Natural killer cell (primary cell): ENCODE measurements around the gene PHF19. TPM values are rescaled to one million over a fixed set of nuclear protein-coding genes. Genes with fewer than 3 reads are reported as not detected.

Experiments used
- ATAC-seq, 3 donors: fragments of 150-1000 bp in 2 of 3; fragments of 200-7000 bp in 1 of 3; cut with Tn5 transposase; 1 replicate in 1 of 3; 2 replicates in 2 of 3; pipeline ENCODE4 v1.10.0; 2021; ENCODE audit warnings: mild to moderate bottlenecking in 2 of 3, moderate library complexity in 2 of 3
- DNase-seq, 2 donors: peaks; one replicate each; pipeline versions ENCODE4 v3.0.0 to v3.0.0-alpha.2; 2013 to 2021; ENCODE audit warnings: mixed read lengths in 1 of 2
- H3K27ac ChIP-seq: one replicate; pipeline ENCODE4 v1.5.1; 2013; ENCODE audit warnings: mild to moderate bottlenecking, low read length
- H3K27me3 ChIP-seq: one replicate; pipeline ENCODE4 v1.6.1; 2013; ENCODE audit warnings: low read length; ENCODE audit not compliant: control insufficient read depth, insufficient read depth
- H3K36me3 ChIP-seq: one replicate; pipeline ENCODE4 v1.6.1; 2013; ENCODE audit warnings: low read length; ENCODE audit not compliant: control insufficient read depth, insufficient read depth
- H3K4me1 ChIP-seq: one replicate; pipeline ENCODE4 v1.6.1; 2013; ENCODE audit warnings: low read length; ENCODE audit not compliant: control insufficient read depth, insufficient read depth
- H3K4me3 ChIP-seq: one replicate; pipeline ENCODE4 v1.5.1; 2013; ENCODE audit warnings: low read length
- H3K9me3 ChIP-seq: one replicate; pipeline ENCODE4 v1.6.1; 2013; ENCODE audit warnings: low read length; ENCODE audit not compliant: control insufficient read depth, insufficient read depth
- H3K27ac Mint-ChIP-seq, 2 donors: one replicate each; pipeline ENCODE4 v1.8.0; 2022; ENCODE audit warnings: mild to moderate bottlenecking in 2 of 2, mixed read lengths in 2 of 2, moderate library complexity in 1 of 2
- H3K27me3 Mint-ChIP-seq, 2 donors: one replicate each; pipeline ENCODE4 v1.8.0; 2022; ENCODE audit warnings: low read depth in 2 of 2, mixed read lengths in 2 of 2
- H3K36me3 Mint-ChIP-seq: one replicate; pipeline ENCODE4 v1.8.0; 2022; ENCODE audit warnings: mixed read lengths
- H3K4me1 Mint-ChIP-seq, 2 donors: one replicate each; pipeline ENCODE4 v1.8.0; 2022; ENCODE audit warnings: mixed read lengths in 2 of 2
- H3K4me3 Mint-ChIP-seq: one replicate; pipeline ENCODE4 v1.8.0; 2022; ENCODE audit warnings: mild to moderate bottlenecking, moderate library complexity, mixed read lengths
- H3K9me3 Mint-ChIP-seq, 2 donors: one replicate each; pipeline ENCODE4 v1.8.0; 2022; ENCODE audit warnings: mixed read lengths in 2 of 2
- CTCF ChIP-seq: fragments of 200-600 bp; IDR thresholded peaks from one replicate; pipeline ENCODE4 v1.8.0; 2022; ENCODE audit warnings: antibody characterized with exemption
- WGBS: methylation state at CpG from one replicate; pipeline ENCODE4 v1.1.7; 2013; ENCODE audit warnings: missing lambda C conversion rate; ENCODE audit not compliant: insufficient coverage; 5-methylcytosine and 5-hydroxymethylcytosine counted together
- intact Hi-C: fragments of 100-400 bp; cut with micrococcal nuclease; formaldehyde crosslinking; loops from one replicate; pipeline ENCODE4 v1.14.2; 2022
- total RNA-seq, 4 donors: library from RNA; stranded (reverse); fragments of 120-200 nt in 1 of 4; gene quantifications; one replicate each; pipeline versions ENCODE4 v1.2.3 to v1.2.4, GENCODE V29; 2013 to 2022

Gene PHF19
- total RNA-seq, 3 donors from 2014 or later (not counting 1 experiment from before 2014, with no cell fraction given): 34.1 to 54.0 (median 47.8) TPM

- Mint-ChIP-seq H3K27me3 (no peaks in the 10 kb centered on the region), H3K4me1 (peaks cover 0 to 3% of the 10 kb centered on the region in 2 donors), H3K36me3 (peaks cover 12% of the 10 kb centered on the region), H3K9me3 (no peaks in the 10 kb centered on the region), H3K27ac (no peak overlapping the region), H3K4me3 (no peak overlapping the region)
- Histone ChIP-seq H3K4me1 (no peaks in the 10 kb centered on the region), H3K27ac (no peak overlapping the region), H3K4me3 (no peak overlapping the region), H3K36me3 (peaks cover 59% of the 10 kb centered on the region), H3K27me3 (no peaks in the 10 kb centered on the region), H3K9me3 (no peaks in the 10 kb centered on the region)
- intact Hi-C loops: no loop called here
- ATAC-seq: no peak
- 100% methylated on average over 1 of the region's 3 CpGs for WGBS
- no peak for TF ChIP-seq CTCF
- DNase-seq: no peak
Measured at GRCh38 chr9:120830865-120831264, 46.1 kb downstream of the PHF19 start.

GRCh38 chr9:120830151-120830550 lies 46.8 kb downstream of the PHF19 start:
- H3K9me3 Mint-ChIP-seq: no peaks in the 10 kb centered on the region
- Histone ChIP-seq H3K27ac (no peak overlapping the region), H3K27me3 (no peaks in the 10 kb centered on the region), H3K36me3 (peaks cover 59% of the 10 kb centered on the region), H3K9me3 (no peaks in the 10 kb centered on the region), H3K4me1 (no peaks in the 10 kb centered on the region), H3K4me3 (no peak overlapping the region)
- no peak for TF ChIP-seq CTCF
- H3K4me3 Mint-ChIP-seq: no peak overlapping the region
- 85% methylated on average over 2 of the region's 3 CpGs for WGBS
- DNase-seq: no peak
- H3K36me3 Mint-ChIP-seq: peaks cover 12% of the 10 kb centered on the region
- no peak for ATAC-seq
- no peaks in the 10 kb centered on the region for H3K4me1 Mint-ChIP-seq
- no peak overlapping the region for H3K27ac Mint-ChIP-seq
- intact Hi-C loops: no loop called here
- H3K27me3 Mint-ChIP-seq: no peaks in the 10 kb centered on the region

- intact Hi-C loops: no loop called here
- no peaks in the 10 kb centered on the region for H3K9me3 ChIP-seq
- no peak overlapping the region for H3K27ac Mint-ChIP-seq
- WGBS: 94% methylated on average over 1 of the region's 1 CpG
- no peaks in the 10 kb centered on the region for H3K27me3 Mint-ChIP-seq
- peaks cover 16% of the 10 kb centered on the region for H3K36me3 Mint-ChIP-seq
- H3K4me1 Mint-ChIP-seq: no peaks in the 10 kb centered on the region
- no peaks in the 10 kb centered on the region for H3K27me3 ChIP-seq
- no peak for ATAC-seq
- DNase-seq: no peak
- peaks cover 55% of the 10 kb centered on the region for H3K36me3 ChIP-seq
- no peak for TF ChIP-seq CTCF
- H3K4me3 ChIP-seq: no peak overlapping the region
- no peaks in the 10 kb centered on the region for H3K4me1 ChIP-seq
- H3K4me3 Mint-ChIP-seq: no peak overlapping the region
- no peaks in the 10 kb centered on the region for H3K9me3 Mint-ChIP-seq
- H3K27ac ChIP-seq: no peak overlapping the region
Measured at GRCh38 chr9:120829650-120830049, 47.3 kb downstream of the PHF19 start.

GRCh38 chr9:120820095-120820494 lies 56.9 kb downstream of the PHF19 start:
- Mint-ChIP-seq H3K9me3 (no peaks in the 10 kb centered on the region), H3K27ac (no peak overlapping the region), H3K27me3 (no peaks in the 10 kb centered on the region), H3K4me3 (no peak overlapping the region), H3K4me1 (no peaks in the 10 kb centered on the region), H3K36me3 (peaks cover 39% of the 10 kb centered on the region)
- TF ChIP-seq CTCF: no peak
- H3K9me3 ChIP-seq: no peaks in the 10 kb centered on the region
- DNase-seq (no peak), ATAC-seq (no peak)
- peaks cover 68% of the 10 kb centered on the region for H3K36me3 ChIP-seq
- WGBS: 98% methylated on average over 3 of the region's 4 CpGs
- H3K27ac ChIP-seq: no peak overlapping the region
- intact Hi-C loops: no loop called here
- H3K4me1 ChIP-seq: no peaks in the 10 kb centered on the region
- H3K4me3 ChIP-seq: no peak overlapping the region
- no peaks in the 10 kb centered on the region for H3K27me3 ChIP-seq
